ENCODE results near the gene LEMD3.
"Not testable (repeated sequence)": the region's sequence is repeated elsewhere in the genome, so short reads cannot be mapped to it uniquely, and the experiment has no call there.

The LEMD3 gene

DNA sequence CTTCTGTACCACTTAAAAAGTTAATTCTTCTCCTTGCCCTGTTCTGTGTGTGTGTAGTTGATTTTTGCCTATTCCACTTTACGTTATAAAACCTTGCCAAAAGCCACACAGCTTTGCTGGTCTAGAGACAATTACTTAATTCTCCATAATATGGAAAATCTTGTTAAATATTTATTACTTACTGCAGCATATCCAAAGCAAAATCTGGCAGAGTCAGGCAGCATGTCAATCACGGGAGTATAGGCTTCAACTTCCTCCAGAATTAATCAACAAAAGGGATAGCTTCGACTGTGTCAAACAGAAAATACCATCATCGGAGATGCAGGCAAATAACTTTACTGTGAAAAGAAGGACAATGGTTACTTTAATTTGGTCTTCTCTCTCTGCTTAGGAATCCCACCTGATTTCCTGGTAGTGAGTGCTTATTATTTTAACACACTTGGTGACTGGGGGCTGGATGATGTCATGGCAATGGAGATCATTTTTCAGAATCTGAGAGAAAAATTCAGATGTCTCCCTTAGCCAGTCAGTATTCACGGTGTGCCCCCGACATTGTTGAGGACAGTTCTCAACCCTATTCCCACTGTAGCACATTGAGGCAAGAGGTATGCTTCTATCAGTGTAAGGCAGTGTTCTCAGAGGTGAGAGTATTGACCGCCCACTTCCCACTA lies 105.4 kb downstream of the LEMD3 start:
- DNase-seq (ENCODE audit: low read depth): no peak
- no peak overlapping the region for H3K4me3 ChIP-seq (ENCODE audit: low read depth, low read length)

- H3K4me3 ChIP-seq (ENCODE audit: low read depth, low read length): no peak overlapping the region
- DNase-seq (ENCODE audit: low read depth): no peak
Measured at GRCh38 chr12:65275627-65276026, 106.2 kb downstream of the LEMD3 start.

- no peak overlapping the region for H3K4me3 ChIP-seq (ENCODE audit: low read depth, low read length)
- DNase-seq (ENCODE audit: low read depth): no peak
Measured at GRCh38 chr12:65276916-65277530, 107.6 kb downstream of the LEMD3 start.

DNA sequence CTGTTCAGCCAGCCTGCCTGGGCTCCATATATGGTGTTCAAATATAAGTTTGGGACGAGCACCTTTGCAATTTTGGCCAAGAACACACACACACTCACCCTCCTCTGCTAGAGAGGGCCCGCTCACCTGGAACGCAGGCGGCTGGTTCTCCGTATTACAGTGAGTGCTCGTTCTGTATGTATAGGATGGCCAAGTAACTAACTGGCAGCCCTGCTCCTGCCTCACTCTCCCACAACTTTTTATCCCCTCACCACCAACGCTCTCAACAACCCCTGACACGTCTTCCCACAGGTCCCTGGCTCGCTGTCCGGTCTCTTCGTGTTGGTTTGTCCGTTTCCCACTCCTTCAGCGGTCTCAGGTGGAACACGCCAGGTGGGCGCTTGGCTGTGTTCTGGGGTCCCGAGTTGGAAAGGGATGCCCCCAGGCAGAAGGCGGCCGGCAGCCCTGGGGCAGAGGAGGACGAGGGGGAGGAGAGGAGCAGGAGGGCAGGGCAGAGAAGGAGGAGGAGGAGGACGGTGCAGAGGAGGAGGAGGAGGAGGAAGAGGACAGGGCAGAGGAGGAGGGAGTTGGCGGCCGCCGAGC lies 108.7 kb downstream of the LEMD3 start:
- H3K4me3 ChIP-seq (ENCODE audit: low read depth, low read length): peak overlapping the region; percentile 90
- no peak for DNase-seq (ENCODE audit: low read depth)

DNA sequence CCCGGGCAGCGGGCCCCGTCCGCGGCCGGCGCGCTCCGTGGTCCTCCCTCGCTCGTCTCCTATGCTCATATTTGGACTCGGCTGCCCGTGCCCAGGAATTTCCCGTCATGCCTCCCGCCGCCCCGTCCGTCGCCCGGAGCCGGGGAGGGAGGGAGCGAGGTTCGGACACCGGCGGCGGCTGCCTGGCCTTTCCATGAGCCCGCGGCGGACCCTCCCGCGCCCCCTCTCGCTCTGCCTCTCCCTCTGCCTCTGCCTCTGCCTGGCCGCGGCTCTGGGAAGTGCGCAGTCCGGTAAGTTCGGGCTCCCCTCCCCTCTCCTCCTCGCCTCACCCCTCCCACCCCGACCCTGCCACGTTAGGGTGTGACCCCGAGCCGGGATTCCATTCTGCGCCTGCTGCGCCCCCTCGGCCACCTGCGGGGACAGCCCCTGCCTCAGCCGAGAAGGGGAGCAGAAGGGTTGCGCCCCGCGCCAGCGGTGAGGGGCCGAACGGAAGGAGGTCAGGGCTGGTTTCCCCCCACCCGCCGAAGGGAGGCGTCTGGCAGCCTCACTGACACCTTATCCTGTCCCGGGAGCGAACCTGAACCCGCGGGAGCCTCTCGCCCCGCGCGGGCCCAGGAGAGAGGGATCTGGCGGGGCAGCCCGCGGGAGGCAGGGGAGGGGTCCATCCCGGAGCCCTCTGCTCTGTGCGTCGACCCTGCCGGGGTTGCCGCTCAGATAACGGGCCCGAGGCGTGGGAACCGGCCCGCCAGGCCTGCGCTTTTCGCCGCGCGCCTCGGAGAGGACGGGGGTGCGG lies 109.4 kb downstream of the LEMD3 start, which contains the start of gene MSRB3:
TSS of gene MSRB3 (plus strand) at position 108 of the 793 bp plus-strand sequence. CDS start 29,897 bp downstream, outside the sequence.
- peak within 1 kb of the TSS; percentile 90 for H3K4me3 ChIP-seq (ENCODE audit: low read depth, low read length)
- DNase-seq (ENCODE audit: low read depth): peak; percentile 30

DNA sequence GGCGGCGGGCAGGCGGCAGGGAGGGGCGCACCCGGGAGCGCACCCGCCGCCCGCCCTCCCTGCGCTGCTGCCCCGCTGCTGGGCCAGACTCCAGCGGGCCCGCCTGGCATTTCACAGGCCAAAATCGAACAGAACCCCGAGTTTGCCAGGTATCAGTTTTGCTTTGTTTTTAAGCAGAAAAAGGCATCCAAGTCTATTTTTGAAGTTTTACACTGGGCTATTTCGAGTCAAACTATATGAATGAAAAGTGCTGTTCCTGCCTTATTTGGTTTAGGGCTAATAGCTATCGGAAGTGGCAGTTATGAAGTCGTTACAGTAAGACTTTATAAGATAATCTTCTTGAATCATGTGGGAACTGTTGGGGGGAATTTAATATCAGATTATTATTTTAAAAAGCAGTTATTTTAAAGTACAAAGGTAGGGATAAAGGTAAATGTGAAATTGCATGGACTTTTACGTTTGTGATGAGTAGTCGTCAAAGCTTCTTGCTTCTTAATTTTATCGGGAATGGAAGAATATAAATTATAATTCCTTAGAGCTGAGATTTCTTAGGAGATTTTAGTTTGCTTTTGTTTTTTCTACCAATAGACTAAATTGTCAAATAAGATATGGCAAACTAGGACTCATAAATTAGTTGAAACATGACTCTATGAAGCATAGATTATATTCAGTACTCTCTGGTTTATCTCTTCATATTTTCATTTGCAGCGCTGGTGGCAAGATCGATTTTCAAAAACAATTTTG lies 110.2 kb downstream of the LEMD3 start:
- DNase-seq (ENCODE audit: low read depth): no peak
- peak overlapping the region; percentile 90 for H3K4me3 ChIP-seq (ENCODE audit: low read depth, low read length)

GRCh38 chr12:65280306-65280705 lies 110.9 kb downstream of the LEMD3 start:
- DNase-seq (ENCODE audit: low read depth): no peak
- H3K4me3 ChIP-seq (ENCODE audit: low read depth, low read length): no peak overlapping the region

DNA sequence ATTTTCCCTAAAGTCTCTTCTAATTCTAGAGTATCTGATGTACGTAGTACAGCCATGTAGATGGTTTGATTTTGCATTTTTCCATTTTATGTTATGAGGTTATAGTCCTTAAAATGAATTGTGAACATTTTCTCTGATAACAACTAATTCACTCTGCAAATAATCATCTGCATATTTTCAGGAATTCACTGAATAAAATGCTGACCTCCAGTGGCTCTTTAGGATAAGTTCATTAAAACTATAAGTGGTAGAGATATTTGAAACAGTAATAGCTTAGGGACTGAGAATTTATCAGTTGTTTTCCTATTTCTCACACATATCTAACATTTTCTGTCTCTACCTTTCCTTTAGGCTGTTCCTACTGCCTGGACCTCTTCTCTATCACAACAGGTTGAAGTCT lies 113.5 kb downstream of the LEMD3 start:
- H3K4me3 ChIP-seq (ENCODE audit: low read depth, low read length): no peak overlapping the region
- DNase-seq (ENCODE audit: low read depth): no peak

DNA sequence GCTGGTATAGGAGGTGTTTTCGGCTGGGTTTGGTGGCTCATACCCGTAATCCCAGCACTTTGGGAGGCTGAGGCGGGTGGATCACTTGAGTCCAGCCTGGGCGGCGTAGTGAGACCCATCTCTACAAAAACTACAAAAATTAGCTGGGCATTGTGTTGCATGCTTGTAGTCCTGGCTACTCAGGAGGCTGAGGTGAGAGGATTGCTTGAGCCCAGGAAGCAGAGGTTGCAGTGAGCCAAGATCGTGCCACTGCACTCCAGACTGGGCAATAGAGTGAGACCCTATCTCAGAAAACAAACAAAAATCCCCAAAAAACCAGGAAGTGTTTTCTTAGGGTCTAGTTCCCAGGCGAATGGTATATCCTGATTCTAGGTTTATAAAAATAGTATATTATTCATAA lies 116.1 kb downstream of the LEMD3 start:
- H3K4me3 ChIP-seq (ENCODE audit: low read depth, low read length); DNase-seq (ENCODE audit: low read depth): not testable (repeated sequence)

GRCh38 chr12:65287426-65287825 lies 118.0 kb downstream of the LEMD3 start:
- DNase-seq (ENCODE audit: low read depth): no peak
- no peak overlapping the region for H3K4me3 ChIP-seq (ENCODE audit: low read depth, low read length)

DNA sequence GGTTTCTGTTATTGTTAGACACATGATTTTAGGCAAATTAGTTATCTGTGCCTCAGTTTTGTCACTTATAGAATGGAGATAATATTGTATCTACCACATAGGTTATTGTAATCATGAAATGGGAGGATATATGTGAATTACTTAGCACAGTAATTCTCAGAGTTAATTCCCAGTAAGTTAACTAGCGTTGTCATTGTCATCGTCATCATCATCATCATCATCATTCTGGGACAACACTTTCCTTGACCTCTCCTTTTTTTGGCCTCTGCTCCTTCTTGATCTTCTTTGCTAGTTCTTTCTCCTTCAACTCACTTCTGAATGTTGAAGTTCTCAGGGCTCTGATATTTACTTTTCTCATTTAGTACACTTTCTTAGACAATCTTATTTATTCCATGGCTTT lies 122.9 kb downstream of the LEMD3 start:
- DNase-seq (ENCODE audit: low read depth): no peak
- H3K4me3 ChIP-seq (ENCODE audit: low read depth, low read length): no peak overlapping the region

DNA sequence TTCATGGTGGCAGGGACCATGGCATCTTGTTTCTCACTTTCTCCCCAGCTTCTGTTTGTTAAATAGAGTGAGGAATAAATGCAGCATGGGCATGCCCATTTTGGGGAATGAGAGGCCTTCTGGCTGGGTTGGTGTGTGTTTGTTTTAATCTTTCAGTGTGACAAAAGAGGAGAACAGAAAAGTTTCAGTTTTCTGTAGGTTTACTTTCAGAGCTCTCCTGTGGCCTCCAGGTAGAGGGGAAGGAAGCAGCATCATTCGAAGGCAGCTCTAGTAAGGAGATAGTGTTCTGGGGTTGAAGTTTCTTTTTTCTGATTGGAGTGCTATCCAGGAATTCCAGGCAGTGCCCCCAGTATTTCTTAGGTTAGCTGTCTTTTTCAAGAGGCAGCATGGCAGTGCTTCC lies 124.4 kb downstream of the LEMD3 start:
- no peak for DNase-seq (ENCODE audit: low read depth)
- no peak overlapping the region for H3K4me3 ChIP-seq (ENCODE audit: low read depth, low read length)

DNA sequence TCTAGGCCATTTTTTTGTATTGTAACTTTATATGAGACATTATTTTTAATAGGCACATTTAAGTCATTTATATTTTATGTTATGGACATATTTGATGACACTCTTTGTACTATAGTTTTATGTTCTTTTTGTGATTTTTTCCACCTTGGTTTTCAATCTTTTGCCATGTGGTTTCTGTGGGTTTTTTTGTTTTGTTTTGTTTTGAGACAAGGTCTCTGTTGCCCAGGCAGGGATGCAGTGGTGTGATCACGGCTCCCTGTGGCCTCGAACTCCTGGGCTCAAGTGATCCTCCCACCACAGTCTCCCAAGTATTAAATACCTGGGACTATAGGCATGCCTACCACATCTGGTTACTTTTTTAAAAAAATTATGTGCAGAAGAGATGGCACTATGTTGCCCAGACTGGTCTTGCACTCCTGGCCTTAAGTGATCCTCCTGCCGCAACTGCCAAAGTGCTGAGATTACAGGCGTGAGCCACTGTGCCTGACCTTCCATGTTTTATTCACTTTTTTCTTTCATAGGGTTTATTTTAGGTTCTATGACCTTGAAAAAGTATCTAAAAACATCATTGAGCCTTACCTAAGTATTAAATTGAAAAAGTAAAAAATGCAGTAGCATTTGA lies 125.4 kb downstream of the LEMD3 start:
- no peak for DNase-seq (ENCODE audit: low read depth)
- H3K4me3 ChIP-seq (ENCODE audit: low read depth, low read length): no peak overlapping the region

DNA sequence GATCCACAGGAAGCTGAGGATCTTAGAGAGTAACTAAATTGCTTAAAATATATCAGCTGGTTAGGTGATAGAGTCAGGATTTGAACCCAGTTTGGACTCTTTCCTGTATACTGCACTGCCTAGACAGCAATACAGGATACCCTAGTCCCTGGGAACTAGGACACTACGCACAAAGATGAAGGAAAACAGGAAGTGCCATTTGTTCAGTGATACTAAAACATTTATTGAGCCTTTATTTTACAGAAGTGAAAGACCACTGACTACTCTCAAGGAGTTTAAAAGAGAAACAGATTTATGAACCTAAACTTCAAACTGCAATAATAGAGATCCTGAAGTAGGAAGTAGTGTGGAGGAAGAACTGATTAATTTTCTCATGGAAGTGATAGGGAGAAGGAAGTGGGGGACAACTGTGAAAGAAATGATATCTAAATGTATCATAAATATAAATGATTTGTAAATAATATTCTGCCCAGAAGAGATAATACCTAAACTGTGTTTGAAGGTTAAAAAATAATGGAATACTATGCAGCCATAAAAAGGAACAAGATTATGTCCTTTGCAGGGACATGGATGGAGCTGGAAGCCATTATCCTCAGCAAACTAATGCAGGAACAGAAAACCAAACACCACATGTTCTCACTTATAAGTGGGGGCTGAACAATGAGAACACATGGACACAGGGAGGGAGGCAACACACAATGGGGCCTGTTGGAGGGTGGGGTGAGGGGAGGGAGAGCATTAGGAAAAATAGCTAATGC lies 127.3 kb downstream of the LEMD3 start:
- no peak overlapping the region for H3K4me3 ChIP-seq (ENCODE audit: low read depth, low read length)
- DNase-seq (ENCODE audit: low read depth): no peak

Data from skeletal muscle cell (primary cell).